ENCODE measurements around the gene METTL26. TPM values are rescaled to one million over a fixed set of nuclear protein-coding genes. Genes with fewer than 3 reads are reported as not detected.

Gene METTL26
- total and polyA plus RNA-seq, 4 donors, result 26.3 to 69.1 (median 41.4) TPM

DNA sequence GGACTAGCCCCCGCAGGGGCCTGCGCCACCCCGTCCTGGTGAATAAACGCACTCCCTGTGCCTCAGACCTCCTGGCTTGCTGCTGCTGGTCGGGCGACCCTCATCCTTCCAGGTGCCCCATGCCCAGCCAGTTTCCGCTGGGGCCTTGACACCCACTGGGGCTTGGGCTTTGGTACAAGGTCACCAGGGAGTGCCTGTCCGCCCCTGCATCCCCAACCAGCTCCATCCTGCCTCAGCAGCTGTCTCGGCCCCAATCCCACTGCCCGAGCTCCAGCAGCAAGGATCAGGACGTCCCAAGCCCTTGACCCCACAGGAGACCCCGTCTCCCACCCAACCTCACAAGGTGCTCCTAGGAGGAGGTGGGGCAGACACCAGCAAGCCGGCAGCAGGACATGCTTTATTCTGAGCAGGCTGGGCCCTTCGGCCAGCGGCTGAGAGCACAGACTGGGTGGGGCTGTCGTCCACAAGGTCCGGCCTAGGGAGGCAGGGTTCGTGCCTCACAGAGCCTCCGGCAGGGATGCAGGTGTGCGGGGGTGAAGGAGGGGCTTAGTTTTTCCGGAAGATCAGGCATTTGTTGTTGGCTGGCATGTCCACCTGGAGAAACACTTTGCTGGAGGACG, 1.9 kb downstream of the METTL26 start:
- H3K27me3 ChIP-seq (ENCODE audit: control insufficient read depth in 4 of 4, insufficient read depth in 4 of 4, low read length in 3 of 4), result no peaks in the 10 kb centered on the region
- H3K4me3 ChIP-seq (ENCODE audit: low read depth in 1 of 3, low read length in 3 of 3), result no peak overlapping the region
- no peak for DNase-seq (ENCODE audit: low spot score)
- TF ChIP-seq EGR1 (IDR thresholded peaks at IDR 0.05; ENCODE audit: low read depth in 2 of 2), result no peak
- no peak for TF ChIP-seq ATF3 (IDR thresholded peaks at IDR 0.05)
- no peak for TF ChIP-seq NR2F2 (IDR thresholded peaks at IDR 0.05)
- no peak for TF ChIP-seq JUND (IDR thresholded peaks at IDR 0.05)
- TF ChIP-seq RXRA (IDR thresholded peaks at IDR 0.05), result no peak
- TF ChIP-seq TAF1 (conservative IDR thresholded peaks at IDR 0.05), result no peak
- TF ChIP-seq FOXA1 (IDR thresholded peaks at IDR 0.05), result no peak
- no peak for TF ChIP-seq ZBTB33 (IDR thresholded peaks at IDR 0.05)
- TF ChIP-seq RAD21 (IDR thresholded peaks at IDR 0.05), result no peak
- TF ChIP-seq HNF4A (conservative IDR thresholded peaks at IDR 0.05), result no peak
- no peak for TF ChIP-seq YY1 (IDR thresholded peaks at IDR 0.05)
- no peak for TF ChIP-seq REST (IDR thresholded peaks at IDR 0.05)
- no peak for TF ChIP-seq GABPA (IDR thresholded peaks at IDR 0.05 in 1 of 2, conservative IDR thresholded peaks at IDR 0.05 in 1 of 2)
- no peak for TF ChIP-seq HNF4G (IDR thresholded peaks at IDR 0.05)
- no peak for TF ChIP-seq CTCF (IDR thresholded peaks at IDR 0.05; ENCODE audit: low read depth, low read length, missing input control)
- no peak for TF ChIP-seq FOXA2 (IDR thresholded peaks at IDR 0.05)
- TF ChIP-seq, protein P1, sequence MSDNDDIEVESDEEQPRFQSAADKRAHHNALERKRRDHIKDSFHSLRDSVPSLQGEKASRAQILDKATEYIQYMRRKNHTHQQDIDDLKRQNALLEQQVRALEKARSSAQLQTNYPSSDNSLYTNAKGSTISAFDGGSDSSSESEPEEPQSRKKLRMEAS (IDR thresholded peaks at IDR 0.05), result no peak
- H3K36me3 ChIP-seq (ENCODE audit: control insufficient read depth in 4 of 4, insufficient read depth in 3 of 4, low read depth in 1 of 4, low read length in 3 of 4), result peaks cover 0 to 7% (median 0%) of the 10 kb centered on the region in 4 donors
- no peaks in the 10 kb centered on the region for H3K9me3 ChIP-seq (ENCODE audit: control insufficient read depth in 4 of 4, low read length in 3 of 4)
- H3K4me1 ChIP-seq (ENCODE audit: control insufficient read depth in 4 of 4, insufficient read depth in 4 of 4, low read length in 3 of 4), result peaks cover 27 to 49% (median 37%) of the 10 kb centered on the region in 4 donors
- WGBS, result 96% methylated on average over 22 of the region's 22 CpGs
- no peak overlapping the region for H3K27ac ChIP-seq (ENCODE audit: low read depth in 1 of 2, low read length in 2 of 2)
- H3K9ac ChIP-seq (ENCODE audit: low read depth in 1 of 2, low read length in 2 of 2), result no peak overlapping the region
